BJ (cell line): ENCODE results near the gene GIPC1. TPM values are rescaled to one million over a fixed set of nuclear protein-coding genes. Genes with fewer than 3 reads are reported as not detected.

Source experiments
- CTCF ChIA-PET: fragments of 350-600 bp; formaldehyde crosslinking; extraction: SDS; loops from one replicate; lab custom pipeline; 2021; ENCODE audit warnings: antibody characterized with exemption, inconsistent platforms; lab: Yijun Ruan, JAX
- POLR2A ChIA-PET: fragments of 300-600 bp; sonication (Branson Sonifier 250); formaldehyde crosslinking; extraction: SDS; loops from one replicate; lab custom pipeline; 2021; ENCODE audit warnings: antibody characterized with exemption; lab: Charles Lee
- DNase-seq: peaks from one replicate; pipeline ENCODE4 v3.0.0-alpha.2; 2011; ENCODE audit warnings: low read depth
- H3K27me3 ChIP-seq: 2 replicates; pipeline ENCODE4 v1.6.0; 2011; ENCODE audit warnings: low read length; ENCODE audit not compliant: control insufficient read depth, insufficient read depth
- H3K36me3 ChIP-seq: 2 replicates; pipeline ENCODE4 v1.5.1; 2011; ENCODE audit warnings: low read length; ENCODE audit not compliant: control insufficient read depth, insufficient read depth
- H3K4me3 ChIP-seq: 2 replicates; pipeline ENCODE4 v1.5.1; 2011; ENCODE audit warnings: low read depth, mild to moderate bottlenecking, control low read depth, low read length
- polyA plus RNA-seq: library from polyadenylated mRNA; depleted of rRNA; stranded (reverse); fragments of >200 nt; gene quantifications from 2 replicates; pipeline ENCODE4 v1.2.3, GENCODE V29; 2011
- TF ChIP-seq, protein P1 (sequence below): IDR thresholded peaks from 2 replicates; pipeline ENCODE4 v1.5.1; 2011; ENCODE audit warnings: low read depth, mild to moderate bottlenecking, control low read depth, inconsistent platforms, low read length, moderate library complexity; ENCODE audit not compliant: insufficient read depth

The GIPC1 gene
- polyA plus RNA-seq, 1 experiment: 119 TPM

DNA sequence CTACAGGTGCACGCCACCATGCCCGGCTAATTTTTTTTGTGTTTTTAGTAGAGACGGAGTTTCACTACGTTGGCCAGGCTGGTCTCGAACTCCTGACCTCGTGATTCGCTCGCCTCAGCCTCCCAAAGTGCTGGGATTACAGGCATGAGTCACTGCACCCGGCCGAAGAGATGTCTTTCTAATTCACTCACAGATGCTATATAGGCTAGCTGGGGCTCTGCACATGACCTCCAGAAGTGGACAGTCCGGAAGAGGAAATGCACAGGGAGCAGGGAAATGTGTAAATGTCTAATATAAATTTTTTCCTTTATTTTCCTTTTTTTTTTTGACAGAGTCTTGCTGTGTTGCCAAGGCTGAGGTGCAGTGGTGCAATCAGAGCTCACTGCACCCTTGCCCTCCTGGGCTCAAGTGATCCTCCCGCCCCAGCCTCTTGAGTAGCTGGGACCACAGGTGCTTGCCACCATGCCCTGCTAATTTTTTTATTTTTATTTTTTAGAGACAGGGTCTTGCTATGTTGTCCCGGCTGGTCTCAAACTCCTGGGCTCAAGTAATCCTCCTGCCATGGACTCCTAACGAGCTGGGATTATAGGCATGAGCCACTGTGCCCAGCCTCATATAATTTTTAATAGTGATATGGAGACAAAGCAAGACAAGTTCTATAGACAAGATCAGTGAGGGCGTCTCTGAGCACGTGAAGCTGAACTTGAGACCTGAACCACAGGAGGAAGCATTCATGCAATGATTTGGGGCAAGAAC, 8.4 kb downstream of the GIPC1 start:
- CTCF ChIA-PET: interaction anchor here (1.6 to 3.5 kb wide), 3 partner anchors 8 to 15 kb away, joined by 4 to 15 read pairs (median 10); partner anchors contain the start of gene PTGER1
- POLR2A ChIA-PET: no interaction called here
- DNase-seq: no peak
- TF ChIP-seq, protein P1, sequence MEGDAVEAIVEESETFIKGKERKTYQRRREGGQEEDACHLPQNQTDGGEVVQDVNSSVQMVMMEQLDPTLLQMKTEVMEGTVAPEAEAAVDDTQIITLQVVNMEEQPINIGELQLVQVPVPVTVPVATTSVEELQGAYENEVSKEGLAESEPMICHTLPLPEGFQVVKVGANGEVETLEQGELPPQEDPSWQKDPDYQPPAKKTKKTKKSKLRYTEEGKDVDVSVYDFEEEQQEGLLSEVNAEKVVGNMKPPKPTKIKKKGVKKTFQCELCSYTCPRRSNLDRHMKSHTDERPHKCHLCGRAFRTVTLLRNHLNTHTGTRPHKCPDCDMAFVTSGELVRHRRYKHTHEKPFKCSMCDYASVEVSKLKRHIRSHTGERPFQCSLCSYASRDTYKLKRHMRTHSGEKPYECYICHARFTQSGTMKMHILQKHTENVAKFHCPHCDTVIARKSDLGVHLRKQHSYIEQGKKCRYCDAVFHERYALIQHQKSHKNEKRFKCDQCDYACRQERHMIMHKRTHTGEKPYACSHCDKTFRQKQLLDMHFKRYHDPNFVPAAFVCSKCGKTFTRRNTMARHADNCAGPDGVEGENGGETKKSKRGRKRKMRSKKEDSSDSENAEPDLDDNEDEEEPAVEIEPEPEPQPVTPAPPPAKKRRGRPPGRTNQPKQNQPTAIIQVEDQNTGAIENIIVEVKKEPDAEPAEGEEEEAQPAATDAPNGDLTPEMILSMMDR: no peak
- Histone ChIP-seq H3K27me3 (no peaks in the 10 kb centered on the region), H3K36me3 (peaks cover 15% of the 10 kb centered on the region), H3K4me3 (no peak overlapping the region)

GRCh38 chr19:14482172-14482941, 13.6 kb downstream of the GIPC1 start:
- ChIA-PET POLR2A (interaction anchor here (0.6 kb wide), 1 partner anchor 8 kb away, joined by 8 read pairs; no protein-coding TSS in a partner anchor), CTCF (interaction anchor here (1.0 to 3.8 kb wide), 3 partner anchors 10 to 505 kb away, joined by 3 to 24 read pairs (median 4); partner anchors contain the start of gene ASF1B)
- DNase-seq: no peak
- TF ChIP-seq, protein P1: no peak
- Histone ChIP-seq H3K36me3 (peaks cover 35% of the 10 kb centered on the region), H3K27me3 (no peaks in the 10 kb centered on the region), H3K4me3 (no peak overlapping the region)

- TF ChIP-seq, protein P1: no peak
- peaks cover 34% of the 10 kb centered on the region for H3K36me3 ChIP-seq
- DNase-seq: no peak
- H3K27me3 ChIP-seq: no peaks in the 10 kb centered on the region
- POLR2A ChIA-PET: no interaction called here
- no peak overlapping the region for H3K4me3 ChIP-seq
- CTCF ChIA-PET: interaction anchor here (0.6 to 3.8 kb wide), 13 partner anchors 8 to 601 kb away, joined by 3 to 32 read pairs (median 5); partner anchors contain the start of genes ASF1B and DNAJB1
These were observed 15.2 kb downstream of the GIPC1 start for GRCh38 chr19:14480700-14481079.

DNA sequence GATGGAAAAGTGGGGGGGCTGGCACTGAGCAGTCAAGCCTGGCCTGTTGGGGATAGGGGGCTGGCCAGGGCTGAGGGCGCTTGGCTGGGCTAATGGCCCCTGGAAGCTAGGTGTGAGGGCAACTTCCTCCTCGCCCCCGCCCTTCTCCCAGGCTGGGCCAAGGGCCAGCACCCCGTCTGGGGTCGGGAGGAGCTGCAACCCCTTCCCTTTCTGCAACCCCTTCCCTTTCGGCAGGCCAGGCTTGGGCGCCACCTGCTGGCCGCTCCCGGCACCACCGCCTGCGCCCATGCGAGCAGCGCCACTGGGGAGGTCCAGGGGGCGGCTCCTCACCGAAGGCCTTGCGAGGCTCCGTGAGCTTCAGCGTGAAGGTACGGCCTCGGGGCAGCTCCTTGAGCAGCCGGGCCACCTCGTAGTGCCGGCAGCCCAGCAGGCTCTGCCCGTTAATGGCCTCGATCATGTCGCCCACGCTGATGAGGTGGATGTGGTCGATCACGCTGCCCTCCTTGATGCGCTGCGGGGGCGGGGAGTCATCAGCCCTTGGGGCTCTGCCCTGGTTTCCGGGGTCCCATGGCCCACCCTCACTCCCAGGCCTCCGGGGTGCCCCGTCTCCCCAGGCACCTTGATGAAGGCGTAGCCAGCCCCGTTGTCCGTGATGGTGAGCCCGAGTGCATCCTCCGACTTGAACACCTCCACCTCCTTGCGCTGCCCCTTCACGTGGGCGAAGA, 15.8 kb downstream of the GIPC1 start:
- H3K4me3 ChIP-seq: no peak overlapping the region
- ChIA-PET POLR2A (no interaction called here), CTCF (interaction anchor here (0.6 to 3.8 kb wide), 17 partner anchors 8 to 351 kb away, joined by 3 to 32 read pairs (median 4); partner anchors contain the start of genes ASF1B, DNAJB1 and NDUFB7)
- no peak for DNase-seq
- TF ChIP-seq, protein P1: peak; percentile 82
- peaks cover 34% of the 10 kb centered on the region for H3K36me3 ChIP-seq
- H3K27me3 ChIP-seq: no peaks in the 10 kb centered on the region
